Lower leg skin (tissue), 3 donors: Measurements from ENCODE around the gene CHRNA5.

Experiments
- CTCF ChIP-seq, 3 donors: fragments of 450-650 bp; IDR thresholded peaks; one replicate each; pipeline ENCODE4 v1.5.1; 2016; ENCODE audit warnings: antibody characterized with exemption in 3 of 3, mild to moderate bottlenecking in 3 of 3, moderate library complexity in 2 of 3
- POLR2A ChIP-seq, 2 donors: fragments of 450-650 bp; IDR thresholded peaks; one replicate each; pipeline ENCODE4 v1.6.1; 2016 to 2017; ENCODE audit warnings: antibody characterized with exemption in 2 of 2, mild to moderate bottlenecking in 1 of 2, moderate library complexity in 1 of 2

GRCh38 chr15:78633348-78633747 lies 68.0 kb downstream of the CHRNA5 start:
- no peak for TF ChIP-seq POLR2A (IDR thresholded peaks at IDR 0.05)
- TF ChIP-seq CTCF (IDR thresholded peaks at IDR 0.05): no peak
